ENCODE data around the gene RFWD3. TPM values are rescaled to one million over a fixed set of nuclear protein-coding genes. Genes with fewer than 3 reads are reported as not detected.

Gene RFWD3
- total RNA-seq, 1 donor from 2014 or later, result 29.7 TPM

GRCh38 chr16:74582970-74583369 is 83.7 kb downstream of the RFWD3 start:
- no peak for DNase-seq (ENCODE audit: low spot score)

GRCh38 chr16:74580833-74581232 is 85.8 kb downstream of the RFWD3 start:
- DNase-seq (ENCODE audit: low spot score), result no peak

- DNase-seq (ENCODE audit: low spot score), result no peak
These were observed 87.8 kb downstream of the RFWD3 start for GRCh38 chr16:74578838-74579237.

GRCh38 chr16:74578433-74578832 is 88.2 kb downstream of the RFWD3 start:
- DNase-seq (ENCODE audit: low spot score), result no peak

GRCh38 chr16:74577882-74578366 is 88.8 kb downstream of the RFWD3 start:
- DNase-seq (ENCODE audit: low spot score), result no peak

- DNase-seq (ENCODE audit: low spot score), result no peak
These were observed 90.7 kb downstream of the RFWD3 start for GRCh38 chr16:74575807-74576643.

GRCh38 chr16:74575175-74575806 is 91.4 kb downstream of the RFWD3 start:
- DNase-seq (ENCODE audit: low spot score), result no peak

- DNase-seq (ENCODE audit: low spot score), result no peak
These were observed 92.5 kb downstream of the RFWD3 start for GRCh38 chr16:74574146-74574545.

- DNase-seq (ENCODE audit: low spot score), result no peak
These were observed 93.1 kb downstream of the RFWD3 start for GRCh38 chr16:74573622-74574021.

Other genes with a start within 250 kb of the RFWD3 start
- 2.4 TPM for gene CLEC18B, start 245.4 kb downstream of the RFWD3 start, total RNA-seq
- 121 TPM for gene GLG1, start 59.8 kb downstream of the RFWD3 start, total RNA-seq
- 26.6 TPM for gene MLKL, start 34.0 kb upstream of the RFWD3 start, total RNA-seq
- gene FA2H, start 107.9 kb upstream of the RFWD3 start, total RNA-seq, result 9.8 TPM

Measured in ureter (tissue), 1 donor.